Measurements from ENCODE around the gene TCOF1. TPM values are rescaled to one million over a fixed set of nuclear protein-coding genes. Genes with fewer than 3 reads are reported as not detected.

The TCOF1 gene
- total RNA-seq, 4 donors from 2014 or later: 19.4 to 85.0 (median 28.2) TPM

DNA sequence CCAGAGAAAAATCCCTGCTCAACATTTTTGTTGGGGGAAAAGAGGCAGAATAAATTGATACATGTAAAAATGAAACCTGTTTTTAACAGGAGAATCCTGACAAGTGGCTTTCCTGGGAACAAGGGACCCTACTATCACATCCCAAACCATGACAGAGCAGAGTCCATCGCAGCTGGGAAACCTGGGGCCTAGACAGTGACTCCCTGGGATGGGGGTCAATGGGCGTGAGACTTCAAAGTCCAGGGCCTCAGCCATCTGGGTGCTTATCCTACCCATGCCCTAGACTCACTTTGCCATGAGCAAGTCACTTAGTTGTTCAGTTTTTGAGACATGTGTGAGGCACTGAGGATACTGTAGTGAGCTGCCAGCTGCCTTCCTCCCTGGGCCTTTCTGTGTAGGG, 5.7 kb downstream of the TCOF1 start:
- peaks cover 0 to 67% (median 0%) of the 10 kb centered on the region in 3 donors for H3K36me3 ChIP-seq

GRCh38 chr5:150364004-150364403, 6.5 kb downstream of the TCOF1 start:
- H3K4me1 ChIP-seq: peaks cover 0 to 4% (median 2%) of the 10 kb centered on the region in 4 donors
- no peaks in the 10 kb centered on the region for H3K9me3 ChIP-seq
- no peak for DNase-seq
- H3K36me3 ChIP-seq: peaks cover 0 to 75% (median 0%) of the 10 kb centered on the region in 3 donors
- no peak for TF ChIP-seq POLR2A (IDR thresholded peaks at IDR 0.05)
- TF ChIP-seq, protein P1, sequence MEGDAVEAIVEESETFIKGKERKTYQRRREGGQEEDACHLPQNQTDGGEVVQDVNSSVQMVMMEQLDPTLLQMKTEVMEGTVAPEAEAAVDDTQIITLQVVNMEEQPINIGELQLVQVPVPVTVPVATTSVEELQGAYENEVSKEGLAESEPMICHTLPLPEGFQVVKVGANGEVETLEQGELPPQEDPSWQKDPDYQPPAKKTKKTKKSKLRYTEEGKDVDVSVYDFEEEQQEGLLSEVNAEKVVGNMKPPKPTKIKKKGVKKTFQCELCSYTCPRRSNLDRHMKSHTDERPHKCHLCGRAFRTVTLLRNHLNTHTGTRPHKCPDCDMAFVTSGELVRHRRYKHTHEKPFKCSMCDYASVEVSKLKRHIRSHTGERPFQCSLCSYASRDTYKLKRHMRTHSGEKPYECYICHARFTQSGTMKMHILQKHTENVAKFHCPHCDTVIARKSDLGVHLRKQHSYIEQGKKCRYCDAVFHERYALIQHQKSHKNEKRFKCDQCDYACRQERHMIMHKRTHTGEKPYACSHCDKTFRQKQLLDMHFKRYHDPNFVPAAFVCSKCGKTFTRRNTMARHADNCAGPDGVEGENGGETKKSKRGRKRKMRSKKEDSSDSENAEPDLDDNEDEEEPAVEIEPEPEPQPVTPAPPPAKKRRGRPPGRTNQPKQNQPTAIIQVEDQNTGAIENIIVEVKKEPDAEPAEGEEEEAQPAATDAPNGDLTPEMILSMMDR (IDR thresholded peaks at IDR 0.05): no peak
- no peak overlapping the region for H3K27ac ChIP-seq
- H3K27me3 ChIP-seq: no peaks in the 10 kb centered on the region
- no peak overlapping the region for H3K4me3 ChIP-seq

More for the DNA sequence above, 5.7 kb downstream of the TCOF1 start:
- H3K27me3 ChIP-seq: no peaks in the 10 kb centered on the region
- H3K4me1 ChIP-seq: peaks cover 7 to 12% (median 7%) of the 10 kb centered on the region in 4 donors
- H3K9me3 ChIP-seq: no peaks in the 10 kb centered on the region
- no peak overlapping the region for H3K4me3 ChIP-seq
- DNase-seq: no peak
- H3K27ac ChIP-seq: no peak overlapping the region
- TF ChIP-seq, protein P1 (IDR thresholded peaks at IDR 0.05): no peak
- TF ChIP-seq POLR2A (IDR thresholded peaks at IDR 0.05): no peak

DNA sequence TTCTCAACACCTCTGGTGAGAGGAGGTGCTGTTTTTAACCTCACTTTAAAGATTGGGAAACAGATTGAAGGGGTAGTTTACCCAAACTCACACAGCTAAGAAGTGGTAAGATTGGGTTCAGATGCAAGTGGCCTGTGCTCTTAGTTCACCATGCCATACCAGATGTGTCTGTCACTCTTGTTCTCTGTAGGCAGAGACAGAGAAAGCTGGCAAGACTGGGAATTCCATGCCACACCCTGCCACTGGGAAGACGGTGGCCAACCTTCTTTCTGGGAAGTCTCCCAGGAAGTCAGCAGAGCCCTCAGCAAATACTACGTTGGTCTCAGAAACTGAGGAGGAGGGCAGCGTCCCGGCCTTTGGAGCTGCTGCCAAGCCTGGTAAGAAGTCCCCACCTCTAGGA, 11.0 kb downstream of the TCOF1 start:
- H3K27ac ChIP-seq: no peak overlapping the region
- TF ChIP-seq, protein P1 (IDR thresholded peaks at IDR 0.05): no peak
- no peak for TF ChIP-seq POLR2A (IDR thresholded peaks at IDR 0.05)
- no peak for DNase-seq
- H3K4me3 ChIP-seq: no peak overlapping the region
- no peaks in the 10 kb centered on the region for H3K9me3 ChIP-seq
- no peaks in the 10 kb centered on the region for H3K4me1 ChIP-seq
- H3K27me3 ChIP-seq: no peaks in the 10 kb centered on the region
- peaks cover 0 to 95% (median 0%) of the 10 kb centered on the region in 3 donors for H3K36me3 ChIP-seq

DNA sequence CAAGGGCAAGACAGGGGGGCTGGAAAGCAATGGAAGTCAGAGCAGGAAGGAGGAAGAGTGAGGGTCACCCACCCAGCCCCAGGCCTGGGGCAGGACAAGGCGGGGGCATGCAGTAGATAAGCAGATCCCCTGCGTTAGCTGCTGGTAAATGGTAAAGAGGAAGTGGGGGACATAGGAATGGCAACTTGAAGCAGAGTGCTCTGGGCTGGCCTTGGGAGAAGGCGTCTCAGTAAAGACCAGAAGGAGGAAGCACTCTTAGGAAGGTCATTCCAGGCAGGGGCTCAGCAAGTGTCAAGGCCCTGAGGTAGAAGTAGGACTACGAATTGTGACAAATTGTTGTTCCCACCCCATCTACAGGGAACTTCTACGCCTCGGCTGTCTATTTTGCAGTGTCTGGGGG, 15.1 kb downstream of the TCOF1 start:
- H3K36me3 ChIP-seq: peaks cover 0 to 99% (median 0%) of the 10 kb centered on the region in 3 donors

GRCh38 chr5:150374651-150375050, 17.2 kb downstream of the TCOF1 start:
- peaks cover 0 to 99% (median 0%) of the 10 kb centered on the region in 3 donors for H3K36me3 ChIP-seq
- H3K27ac ChIP-seq: no peak overlapping the region
- TF ChIP-seq POLR2A (IDR thresholded peaks at IDR 0.05): no peak
- TF ChIP-seq, protein P1 (IDR thresholded peaks at IDR 0.05): no peak

More for the DNA sequence above, 15.1 kb downstream of the TCOF1 start:
- no peak for DNase-seq
- Histone ChIP-seq H3K4me1 (no peaks in the 10 kb centered on the region), H3K9me3 (no peaks in the 10 kb centered on the region), H3K27ac (no peak overlapping the region), H3K27me3 (no peaks in the 10 kb centered on the region), H3K4me3 (no peak overlapping the region)
- TF ChIP-seq, protein P1 (IDR thresholded peaks at IDR 0.05): no peak
- no peak for TF ChIP-seq POLR2A (IDR thresholded peaks at IDR 0.05)

More at GRCh38 chr5:150374651-150375050, 17.2 kb downstream of the TCOF1 start:
- no peaks in the 10 kb centered on the region for H3K9me3 ChIP-seq
- DNase-seq: no peak
- H3K4me3 ChIP-seq: no peak overlapping the region
- H3K27me3 ChIP-seq: no peaks in the 10 kb centered on the region
- no peaks in the 10 kb centered on the region for H3K4me1 ChIP-seq
